GM23338 (cell line): ENCODE results near the gene HAUS5. TPM values are rescaled to one million over a fixed set of nuclear protein-coding genes. Genes with fewer than 3 reads are reported as not detected.
"Not testable (repeated sequence)": the region's sequence is repeated elsewhere in the genome, so short reads cannot be mapped to it uniquely, and the experiment has no call there.

Experiments
- ATAC-seq: fragments of 200-7000 bp; cut with Tn5 transposase; 3 replicates; pipeline ENCODE4 v1.9.1; 2020
- DNase-seq: peaks from one replicate; pipeline ENCODE4 v3.0.0-alpha.2; 2015; ENCODE audit warnings: low spot score
- H2AFZ ChIP-seq: fragments of 200-600 bp; sonication (generic); 2 replicates; pipeline ENCODE4 v1.8.0; 2016; ENCODE audit warnings: antibody characterized with exemption, mild to moderate bottlenecking, moderate library complexity
- H3F3A ChIP-seq: fragments of 200-600 bp; sonication (generic); replicated peaks from 2 replicates; pipeline ENCODE4 v1.8.0; 2017; ENCODE audit warnings: antibody characterized with exemption, mixed run types, low read depth
- H3K27ac ChIP-seq: fragments of 200-600 bp; sonication (generic); 2 replicates; pipeline ENCODE4 v1.6.1; 2016; ENCODE audit warnings: low read depth
- H3K27me3 ChIP-seq: fragments of 200-600 bp; sonication (generic); 2 replicates; pipeline ENCODE4 v1.8.0; 2016; ENCODE audit warnings: mild to moderate bottlenecking, mixed run types, moderate library complexity; ENCODE audit not compliant: insufficient read depth
- H3K36me3 ChIP-seq: fragments of 200-600 bp; sonication (generic); 2 replicates; pipeline ENCODE4 v1.8.0; 2016; ENCODE audit warnings: mild to moderate bottlenecking; ENCODE audit not compliant: insufficient read depth
- H3K4me1 ChIP-seq: fragments of 200-600 bp; sonication (generic); 2 replicates; pipeline ENCODE4 v1.8.0; 2016; ENCODE audit warnings: mild to moderate bottlenecking, moderate library complexity; ENCODE audit not compliant: insufficient read depth
- H3K4me2 ChIP-seq: fragments of 200-600 bp; sonication (generic); 2 replicates; pipeline ENCODE4 v1.7.1; 2017; ENCODE audit warnings: mixed run types
- H3K4me3 ChIP-seq: fragments of 200-600 bp; sonication (generic); 2 replicates; pipeline ENCODE4 v1.6.1; 2016; ENCODE audit warnings: mixed run types
- H3K79me2 ChIP-seq: fragments of 200-600 bp; sonication (generic); replicated peaks from 2 replicates; pipeline ENCODE4 v1.8.0; 2017; ENCODE audit warnings: mild to moderate bottlenecking; ENCODE audit not compliant: insufficient read depth
- H3K9me2 ChIP-seq: fragments of 200-600 bp; sonication (generic); 2 replicates; pipeline ENCODE4 v1.8.0; 2017; ENCODE audit not compliant: insufficient read depth
- H4K20me1 ChIP-seq: fragments of 200-600 bp; sonication (generic); replicated peaks from 2 replicates; pipeline ENCODE4 v1.8.0; 2017; ENCODE audit warnings: mild to moderate bottlenecking; ENCODE audit not compliant: insufficient read depth
- H3K27ac Mint-ChIP-seq: 2 replicates; pipeline ENCODE4 v1.8.0; 2020; ENCODE audit warnings: inconsistent platforms, mild to moderate bottlenecking, moderate library complexity, mixed read lengths
- H3K27me3 Mint-ChIP-seq: 3 replicates; pipeline ENCODE4 v1.8.0; 2022; ENCODE audit warnings: low read depth, mild to moderate bottlenecking, moderate library complexity, mixed read lengths, inconsistent platforms; ENCODE audit not compliant: insufficient read depth, poor library complexity
- H3K36me3 Mint-ChIP-seq: 3 replicates; pipeline ENCODE4 v1.8.0; 2021; ENCODE audit warnings: low read depth, mild to moderate bottlenecking, inconsistent platforms, moderate library complexity, mixed read lengths
- H3K4me1 Mint-ChIP-seq: 3 replicates; pipeline ENCODE4 v1.8.0; 2020; ENCODE audit warnings: mild to moderate bottlenecking, inconsistent platforms, mixed read lengths
- H3K4me3 Mint-ChIP-seq: 3 replicates; pipeline ENCODE4 v1.8.0; 2021; ENCODE audit warnings: moderate library complexity, mild to moderate bottlenecking, inconsistent platforms, mixed read lengths
- H3K9me3 Mint-ChIP-seq: 3 replicates; pipeline ENCODE4 v1.8.0; 2020; ENCODE audit warnings: moderate library complexity, mild to moderate bottlenecking, inconsistent platforms, mixed read lengths
- EZH2 ChIP-seq: fragments of 200-600 bp; sonication (generic); IDR thresholded peaks from one replicate; pipeline ENCODE4 v1.8.0; 2017; ENCODE audit warnings: antibody characterized with exemption, mild to moderate bottlenecking, low read depth; ENCODE audit not compliant: unreplicated experiment
- JUNB ChIP-seq: IDR thresholded peaks from one replicate; pipeline ENCODE4 v1.6.1; 2016; ENCODE audit warnings: antibody characterized with exemption; ENCODE audit not compliant: unreplicated experiment
- POLR2AphosphoS5 ChIP-seq: IDR thresholded peaks from 2 replicates; pipeline ENCODE4 v1.6.1; 2016; ENCODE audit warnings: antibody characterized with exemption, low read depth
- ZNF114 ChIP-seq: fragments of 250-450 bp; sonication (Bioruptor Pico); IDR thresholded peaks from 2 replicates; pipeline ENCODE4 v1.5.0; 2020; ENCODE audit warnings: mild to moderate bottlenecking, moderate library complexity
- ZNF331 ChIP-seq: fragments of 250-450 bp; sonication (Bioruptor Pico); IDR thresholded peaks from 2 replicates; pipeline ENCODE4 v1.5.0; 2020; ENCODE audit warnings: low read depth, mild to moderate bottlenecking, moderate library complexity
- polyA plus RNA-seq: library from polyadenylated mRNA; unstranded; fragments of >200 nt; fragmentation: Nextera tagmentation; extraction: Ambion mirVana; gene quantifications from 2 replicates; pipeline ENCODE4 v1.2.1, GENCODE V29; 2016
- total RNA-seq: library from RNA; depleted of rRNA; stranded (reverse); fragments of >200 nt; shearing (Covaris generic); gene quantifications from 2 replicates; pipeline ENCODE4 v1.2.3, GENCODE V29; 2014
- TF ChIP-seq, protein P1 (sequence below): IDR thresholded peaks from 2 replicates; pipeline ENCODE4 v1.6.1; 2016; ENCODE audit warnings: antibody characterized with exemption
- TF ChIP-seq, protein P2 (sequence below), 2 experiments: fragments of 200-600 bp in 1 of 2; sonication (generic) in 1 of 2; conservative IDR thresholded peaks; 2 replicates each; pipeline versions ENCODE4 v1.5.1 to v1.6.1; 2016 to 2017; ENCODE audit warnings: antibody characterized with exemption in 2 of 2, low read depth in 2 of 2, mild to moderate bottlenecking in 2 of 2, moderate library complexity in 1 of 2

Gene HAUS5
- total and polyA plus RNA-seq, 2 experiments from 2014 or later: 21.9 to 23.2 TPM

DNA sequence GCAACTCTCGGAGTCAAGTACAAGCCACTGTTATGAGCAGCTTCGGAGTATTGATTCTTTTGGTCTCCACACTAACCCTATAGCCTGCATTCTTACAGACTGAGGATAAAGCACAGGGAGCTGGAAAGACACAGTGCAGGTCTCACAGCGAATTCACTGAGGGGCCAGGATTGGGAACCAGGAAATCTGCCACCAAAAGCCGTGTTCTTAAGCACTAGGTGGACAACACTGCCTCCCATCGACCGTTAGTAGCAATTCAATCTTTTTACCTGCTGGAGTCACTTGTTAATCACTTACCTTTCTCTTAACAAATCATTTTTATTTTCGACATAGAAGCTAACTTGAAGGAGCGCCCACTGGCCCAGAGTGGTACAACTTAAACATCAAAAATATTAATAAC, 20.3 kb upstream of the HAUS5 start:
- H3K9me3 Mint-ChIP-seq: no peaks in the 10 kb centered on the region; the same call in 2 of the 3 replicates
- 0 out of 2 replicates have a peak, but pooled peaks cover 5% of the 10 kb centered on the region for H3K27me3 ChIP-seq
- H3K36me3 Mint-ChIP-seq: no peaks in the 10 kb centered on the region
- no peaks in the 10 kb centered on the region; the same call in 1 of the 2 replicates for H4K20me1 ChIP-seq
- TF ChIP-seq, protein P1, sequence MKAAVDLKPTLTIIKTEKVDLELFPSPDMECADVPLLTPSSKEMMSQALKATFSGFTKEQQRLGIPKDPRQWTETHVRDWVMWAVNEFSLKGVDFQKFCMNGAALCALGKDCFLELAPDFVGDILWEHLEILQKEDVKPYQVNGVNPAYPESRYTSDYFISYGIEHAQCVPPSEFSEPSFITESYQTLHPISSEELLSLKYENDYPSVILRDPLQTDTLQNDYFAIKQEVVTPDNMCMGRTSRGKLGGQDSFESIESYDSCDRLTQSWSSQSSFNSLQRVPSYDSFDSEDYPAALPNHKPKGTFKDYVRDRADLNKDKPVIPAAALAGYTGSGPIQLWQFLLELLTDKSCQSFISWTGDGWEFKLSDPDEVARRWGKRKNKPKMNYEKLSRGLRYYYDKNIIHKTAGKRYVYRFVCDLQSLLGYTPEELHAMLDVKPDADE: no peak
- no peak for TF ChIP-seq EZH2
- TF ChIP-seq JUNB: no peak
- TF ChIP-seq, protein P2, sequence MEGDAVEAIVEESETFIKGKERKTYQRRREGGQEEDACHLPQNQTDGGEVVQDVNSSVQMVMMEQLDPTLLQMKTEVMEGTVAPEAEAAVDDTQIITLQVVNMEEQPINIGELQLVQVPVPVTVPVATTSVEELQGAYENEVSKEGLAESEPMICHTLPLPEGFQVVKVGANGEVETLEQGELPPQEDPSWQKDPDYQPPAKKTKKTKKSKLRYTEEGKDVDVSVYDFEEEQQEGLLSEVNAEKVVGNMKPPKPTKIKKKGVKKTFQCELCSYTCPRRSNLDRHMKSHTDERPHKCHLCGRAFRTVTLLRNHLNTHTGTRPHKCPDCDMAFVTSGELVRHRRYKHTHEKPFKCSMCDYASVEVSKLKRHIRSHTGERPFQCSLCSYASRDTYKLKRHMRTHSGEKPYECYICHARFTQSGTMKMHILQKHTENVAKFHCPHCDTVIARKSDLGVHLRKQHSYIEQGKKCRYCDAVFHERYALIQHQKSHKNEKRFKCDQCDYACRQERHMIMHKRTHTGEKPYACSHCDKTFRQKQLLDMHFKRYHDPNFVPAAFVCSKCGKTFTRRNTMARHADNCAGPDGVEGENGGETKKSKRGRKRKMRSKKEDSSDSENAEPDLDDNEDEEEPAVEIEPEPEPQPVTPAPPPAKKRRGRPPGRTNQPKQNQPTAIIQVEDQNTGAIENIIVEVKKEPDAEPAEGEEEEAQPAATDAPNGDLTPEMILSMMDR (conservative IDR thresholded peaks at IDR 0.05; ENCODE audit: low read depth in 2 of 2): peak; percentile 79 to 85
- no peak overlapping the region for H3K4me3 ChIP-seq
- H2AFZ ChIP-seq: no peak overlapping the region
- H3F3A ChIP-seq: no peaks in the 10 kb centered on the region
- no peak overlapping the region for H3K27ac ChIP-seq
- H3K4me1 ChIP-seq: no peaks in the 10 kb centered on the region
- peak; percentile 85 for ATAC-seq
- no peak overlapping the region for H3K4me2 ChIP-seq
- no peaks in the 10 kb centered on the region for H3K79me2 ChIP-seq
- peak; percentile 87 for DNase-seq
- no peaks in the 10 kb centered on the region for H3K9me2 ChIP-seq
- no peaks in the 10 kb centered on the region for H3K4me1 Mint-ChIP-seq
- no peak overlapping the region for H3K4me3 Mint-ChIP-seq
- H3K36me3 ChIP-seq: no peaks in the 10 kb centered on the region
- no peak overlapping the region for H3K27ac Mint-ChIP-seq
- H3K27me3 Mint-ChIP-seq: peaks cover 6% of the 10 kb centered on the region

- H3K27me3 ChIP-seq, H3K4me2 ChIP-seq, H3K79me2 ChIP-seq, H3K36me3 Mint-ChIP-seq, H3K4me1 Mint-ChIP-seq, H3K27ac ChIP-seq, H4K20me1 ChIP-seq, H3K4me3 ChIP-seq, H3K9me3 Mint-ChIP-seq, ATAC-seq, H3K9me2 ChIP-seq, H2AFZ ChIP-seq, H3K4me3 Mint-ChIP-seq, H3K4me1 ChIP-seq, H3K27ac Mint-ChIP-seq, H3F3A ChIP-seq, H3K36me3 ChIP-seq, DNase-seq: not testable (repeated sequence)
- peaks cover 11% of the 10 kb centered on the region for H3K27me3 Mint-ChIP-seq
Measured at GRCh38 chr19:35595026-35595425, 17.5 kb upstream of the HAUS5 start.

- ATAC-seq: no peak
- no peaks in the 10 kb centered on the region for H3K79me2 ChIP-seq
- TF ChIP-seq, protein P1: no peak
- TF ChIP-seq EZH2: no peak
- TF ChIP-seq ZNF114: no peak
- no peak for TF ChIP-seq JUNB
- no peak for TF ChIP-seq POLR2AphosphoS5
- TF ChIP-seq, protein P2 (conservative IDR thresholded peaks at IDR 0.05; ENCODE audit: low read depth in 2 of 2): no peak
- no peak for TF ChIP-seq ZNF331 (CRISPR knock-in tag)
Measured at GRCh38 chr19:35595928-35596327, 16.6 kb upstream of the HAUS5 start.

More at GRCh38 chr19:35595928-35596327, 16.6 kb upstream of the HAUS5 start:
- Histone ChIP-seq H3K27me3 (no peaks in the 10 kb centered on the region), H3K4me1 (no peaks in the 10 kb centered on the region), H3K27ac (no peak overlapping the region), H4K20me1 (no peaks in the 10 kb centered on the region; the same call in 1 of the 2 replicates), H3K4me2 (no peak overlapping the region), H3K4me3 (no peak overlapping the region), H3K9me2 (no peaks in the 10 kb centered on the region), H3F3A (no peaks in the 10 kb centered on the region), H2AFZ (no peak overlapping the region), H3K36me3 (no peaks in the 10 kb centered on the region)
- H3K4me1 Mint-ChIP-seq: no peaks in the 10 kb centered on the region
- no peak overlapping the region for H3K4me3 Mint-ChIP-seq
- no peak overlapping the region for H3K27ac Mint-ChIP-seq
- DNase-seq: no peak
- H3K27me3 Mint-ChIP-seq: peaks cover 11% of the 10 kb centered on the region
- H3K9me3 Mint-ChIP-seq: no peaks in the 10 kb centered on the region; the same call in 2 of the 3 replicates
- no peaks in the 10 kb centered on the region for H3K36me3 Mint-ChIP-seq
